Epithelial cell of proximal tubule (primary cell): Measurements from ENCODE around the gene CAMTA1. TPM values are rescaled to one million over a fixed set of nuclear protein-coding genes. Genes with fewer than 3 reads are reported as not detected.

Experiments used
- DNase-seq: peaks from one replicate; pipeline ENCODE4 v3.0.0-alpha.2; 2011; ENCODE audit warnings: low read depth
- H3K4me3 ChIP-seq: 2 replicates; pipeline ENCODE4 v1.5.1; 2011; ENCODE audit warnings: low read depth, mild to moderate bottlenecking, low read length
- CTCF ChIP-seq: conservative IDR thresholded peaks from 2 replicates; pipeline ENCODE4 v1.5.1; 2012; ENCODE audit warnings: low read depth, mild to moderate bottlenecking, low read length
- total RNA-seq: library from RNA; depleted of rRNA; stranded (reverse); fragments of >200 nt; gene quantifications from 2 replicates; pipeline ENCODE4 v1.2.3, GENCODE V29; 2015

Gene CAMTA1
- total RNA-seq, 1 donor from 2014 or later: 79.2 TPM

- H3K4me3 ChIP-seq: no peak overlapping the region
- TF ChIP-seq CTCF: no peak
- DNase-seq: no peak
Observed at GRCh38 chr1:7510389-7510931, 725.2 kb downstream of the CAMTA1 start.

- no peak overlapping the region for H3K4me3 ChIP-seq
- TF ChIP-seq CTCF: no peak
- DNase-seq: no peak
Observed at GRCh38 chr1:7511381-7511780, 726.1 kb downstream of the CAMTA1 start.

GRCh38 chr1:7513081-7513480, 727.8 kb downstream of the CAMTA1 start:
- DNase-seq: no peak
- no peak overlapping the region for H3K4me3 ChIP-seq
- TF ChIP-seq CTCF: no peak

- no peak for DNase-seq
- TF ChIP-seq CTCF: no peak
- no peak overlapping the region for H3K4me3 ChIP-seq
Observed at GRCh38 chr1:7515175-7515574, 729.9 kb downstream of the CAMTA1 start.

- no peak for DNase-seq
- TF ChIP-seq CTCF: no peak
- no peak overlapping the region for H3K4me3 ChIP-seq
Observed at GRCh38 chr1:7515904-7516303, 730.6 kb downstream of the CAMTA1 start.

- TF ChIP-seq CTCF: peak; percentile 39
- no peak for DNase-seq
- H3K4me3 ChIP-seq: no peak overlapping the region
Observed at GRCh38 chr1:7516341-7516740, 731.1 kb downstream of the CAMTA1 start.

- TF ChIP-seq CTCF: no peak
- H3K4me3 ChIP-seq: no peak overlapping the region
- DNase-seq: no peak
Observed at GRCh38 chr1:7516929-7517328, 731.7 kb downstream of the CAMTA1 start.
